HL-60/S4 (cell line): ENCODE data around the gene PTPRJ.
"Not testable (repeated sequence)": the region's sequence is repeated elsewhere in the genome, so short reads cannot be mapped to it uniquely, and the experiment has no call there.

Source experiments
- in situ Hi-C: fragments of 300-500 bp; cut with MboI; formaldehyde crosslinking; loops from 2 replicates; pipeline ENCODE4 v1.14.3; 2022; ENCODE audit warnings: low sequenced_read_pairs

Gene PTPRJ

DNA sequence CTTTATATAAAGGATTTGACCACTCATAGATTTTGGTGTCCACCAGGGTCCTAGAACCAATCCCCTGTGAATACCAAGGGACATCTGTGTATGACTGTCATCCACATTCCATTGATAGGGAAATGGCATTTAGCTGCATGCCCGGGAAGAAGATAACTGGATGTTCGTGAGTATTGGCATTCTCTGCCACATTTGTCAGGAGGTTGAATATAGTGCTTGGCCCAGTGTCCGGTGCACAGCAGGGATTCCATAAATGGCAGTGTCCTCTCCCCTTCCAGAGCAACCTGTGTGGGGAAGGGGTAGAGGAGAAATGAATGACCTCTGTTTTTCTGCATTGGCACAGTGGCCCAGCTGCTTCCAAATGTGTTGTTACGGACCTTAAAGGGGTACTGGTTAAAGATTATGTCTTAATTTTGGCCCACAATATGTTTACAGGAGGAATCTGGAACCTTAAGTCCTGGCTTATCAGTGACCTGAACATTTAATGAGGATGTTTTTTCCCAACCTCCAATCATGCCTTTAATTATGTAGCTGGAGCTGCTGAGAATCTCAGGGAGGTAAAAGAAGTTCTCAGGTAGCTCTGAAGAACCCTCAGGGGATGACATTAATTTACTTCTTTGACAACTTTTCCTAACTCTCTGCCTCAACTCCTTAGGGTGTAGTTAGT lies 202.6 kb downstream of the PTPRJ start:
- in situ Hi-C loops, result no loop called here

DNA sequence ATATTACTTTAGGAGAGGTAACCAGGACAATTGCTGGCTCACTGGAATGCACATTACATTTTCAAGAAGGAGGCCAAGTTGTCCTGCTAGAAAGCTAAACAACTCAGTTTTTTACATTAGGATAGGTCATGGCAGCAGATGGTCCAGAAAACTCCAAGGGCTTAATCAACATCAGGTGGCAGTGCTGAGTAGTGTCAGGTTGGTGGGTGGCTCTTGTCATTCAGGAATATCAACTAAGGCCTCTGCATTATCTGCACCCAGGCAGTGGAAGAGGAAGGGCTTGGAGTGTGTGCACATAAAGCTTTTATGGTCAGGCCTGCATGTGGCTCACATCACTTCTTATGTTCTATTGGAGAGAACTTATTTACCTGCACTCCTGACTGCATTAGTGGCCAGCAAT lies 204.1 kb downstream of the PTPRJ start:
- in situ Hi-C loops, result no loop called here

GRCh38 chr11:48190906-48191654 lies 210.7 kb downstream of the PTPRJ start:
- in situ Hi-C loops, result not testable (repeated sequence)

DNA sequence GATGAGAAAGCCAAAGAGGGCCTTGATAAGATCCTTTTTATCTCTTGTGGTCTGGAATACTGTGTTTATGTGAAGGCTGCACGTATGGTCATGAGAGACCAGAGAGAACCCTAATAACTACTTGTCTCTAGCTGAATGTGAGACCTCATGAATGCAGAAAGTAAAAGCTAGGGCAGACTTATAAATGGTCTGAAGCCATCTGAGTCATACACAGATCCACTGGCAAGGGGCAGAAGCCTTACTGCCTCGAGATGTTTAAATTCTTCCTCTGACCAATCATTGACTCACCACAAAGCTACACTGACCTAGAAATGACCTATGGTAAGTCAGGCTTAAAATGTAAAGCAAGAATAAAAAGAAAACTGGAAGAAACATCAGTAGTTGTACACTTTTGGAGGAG lies 213.5 kb downstream of the PTPRJ start:
- in situ Hi-C loops, result no loop called here

GRCh38 chr11:48207881-48208280 lies 227.5 kb downstream of the PTPRJ start:
- in situ Hi-C loops, result no loop called here

- in situ Hi-C loops, result no loop called here
These were observed 229.7 kb downstream of the PTPRJ start for GRCh38 chr11:48210052-48210451.

GRCh38 chr11:48216510-48216909 lies 236.2 kb downstream of the PTPRJ start, which contains the start of gene OR4B1:
Gene OR4B1, plus strand, starts transcription at chr11:48216810. Its CDS starts 0 bp downstream, at chr11:48216810.
- in situ Hi-C loops, result no loop called here
